Peyer's patch (tissue), 4 donors: ENCODE measurements around the gene RBM20.

Source experiments
- POLR2A ChIP-seq, 2 donors: fragments of 450-650 bp; IDR thresholded peaks; one replicate each; pipeline ENCODE4 v1.5.1; 2017; ENCODE audit warnings: antibody characterized with exemption in 2 of 2, mild to moderate bottlenecking in 2 of 2, moderate library complexity in 2 of 2
- TF ChIP-seq, protein P1 (sequence below), 6 experiments: fragments of 450-650 bp in 4 of 6; fragments of 200-600 bp in 2 of 6; sonication (generic) in 1 of 6; IDR thresholded peaks; one replicate each; pipeline ENCODE4 v1.5.1; 2017 to 2019; ENCODE audit warnings: antibody characterized with exemption in 6 of 6, mild to moderate bottlenecking in 3 of 6, moderate library complexity in 1 of 6

- TF ChIP-seq, protein P1, sequence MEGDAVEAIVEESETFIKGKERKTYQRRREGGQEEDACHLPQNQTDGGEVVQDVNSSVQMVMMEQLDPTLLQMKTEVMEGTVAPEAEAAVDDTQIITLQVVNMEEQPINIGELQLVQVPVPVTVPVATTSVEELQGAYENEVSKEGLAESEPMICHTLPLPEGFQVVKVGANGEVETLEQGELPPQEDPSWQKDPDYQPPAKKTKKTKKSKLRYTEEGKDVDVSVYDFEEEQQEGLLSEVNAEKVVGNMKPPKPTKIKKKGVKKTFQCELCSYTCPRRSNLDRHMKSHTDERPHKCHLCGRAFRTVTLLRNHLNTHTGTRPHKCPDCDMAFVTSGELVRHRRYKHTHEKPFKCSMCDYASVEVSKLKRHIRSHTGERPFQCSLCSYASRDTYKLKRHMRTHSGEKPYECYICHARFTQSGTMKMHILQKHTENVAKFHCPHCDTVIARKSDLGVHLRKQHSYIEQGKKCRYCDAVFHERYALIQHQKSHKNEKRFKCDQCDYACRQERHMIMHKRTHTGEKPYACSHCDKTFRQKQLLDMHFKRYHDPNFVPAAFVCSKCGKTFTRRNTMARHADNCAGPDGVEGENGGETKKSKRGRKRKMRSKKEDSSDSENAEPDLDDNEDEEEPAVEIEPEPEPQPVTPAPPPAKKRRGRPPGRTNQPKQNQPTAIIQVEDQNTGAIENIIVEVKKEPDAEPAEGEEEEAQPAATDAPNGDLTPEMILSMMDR (IDR thresholded peaks at IDR 0.05), result no peak
- TF ChIP-seq POLR2A (IDR thresholded peaks at IDR 0.05), result peak in 1 of 2 donors; percentile 6
Observed at GRCh38 chr10:110860576-110861241, 216.6 kb downstream of the RBM20 start.
